ENCODE results near the gene MOV10L1.

MOV10L1 gene

DNA sequence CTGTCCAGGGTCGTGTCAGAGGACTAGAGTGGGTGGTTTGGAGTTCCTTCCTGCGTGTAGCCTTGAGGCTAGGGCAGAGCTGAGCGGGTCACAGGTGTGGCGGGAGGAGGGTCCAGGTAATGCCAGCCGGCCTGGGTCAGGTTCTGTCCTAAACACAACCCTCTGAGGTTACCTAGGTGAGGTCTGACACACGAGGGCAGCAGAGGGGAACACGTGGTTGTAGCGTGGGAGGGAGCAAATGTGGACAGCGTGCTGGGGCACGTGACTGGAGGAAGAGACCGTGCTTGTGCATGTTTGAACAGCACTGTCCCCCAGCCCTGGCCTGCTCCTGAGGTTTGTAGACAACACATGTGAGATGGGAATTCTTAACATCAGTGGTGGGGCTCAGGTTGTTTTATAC lies 13.1 kb downstream of the MOV10L1 start:
- peak; percentile 43 for DNase-seq (ENCODE audit: low read depth)
- no peak overlapping the region for H3K4me3 ChIP-seq (ENCODE audit: low read depth, low read length)
- TF ChIP-seq POLR2A (IDR thresholded peaks at IDR 0.05; ENCODE audit: extremely low read depth, insufficient read length), result no peak
- TF ChIP-seq MYC (IDR thresholded peaks at IDR 0.05; ENCODE audit: low read depth, low read length), result peak; percentile 81
- TF ChIP-seq, protein P1, sequence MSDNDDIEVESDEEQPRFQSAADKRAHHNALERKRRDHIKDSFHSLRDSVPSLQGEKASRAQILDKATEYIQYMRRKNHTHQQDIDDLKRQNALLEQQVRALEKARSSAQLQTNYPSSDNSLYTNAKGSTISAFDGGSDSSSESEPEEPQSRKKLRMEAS (IDR thresholded peaks at IDR 0.05; ENCODE audit: low read depth, low read length), result peak; percentile 95

DNA sequence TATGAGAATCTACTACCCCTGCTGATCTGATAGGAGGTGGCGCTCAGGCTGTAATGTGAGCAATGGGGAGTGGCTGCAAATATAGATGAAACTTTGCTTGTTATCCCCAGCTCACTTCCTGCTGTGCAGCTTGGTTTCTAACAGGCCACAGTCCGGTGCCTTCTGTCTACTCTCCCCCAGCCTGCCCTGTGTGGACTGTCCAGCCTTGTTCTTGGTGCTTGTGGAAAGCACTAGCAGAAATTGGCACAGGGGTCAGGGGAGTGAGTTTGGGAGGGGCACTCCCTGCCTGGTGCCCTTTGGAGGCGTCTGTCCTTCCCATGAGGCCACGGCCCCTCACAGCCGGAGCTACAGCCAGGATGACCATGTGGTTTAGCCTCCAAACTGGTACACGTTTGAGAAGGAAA lies 14.3 kb downstream of the MOV10L1 start:
- H3K4me3 ChIP-seq (ENCODE audit: low read depth, low read length), result no peak overlapping the region
- peak; percentile 39 for DNase-seq (ENCODE audit: low read depth)
- TF ChIP-seq, protein P2, sequence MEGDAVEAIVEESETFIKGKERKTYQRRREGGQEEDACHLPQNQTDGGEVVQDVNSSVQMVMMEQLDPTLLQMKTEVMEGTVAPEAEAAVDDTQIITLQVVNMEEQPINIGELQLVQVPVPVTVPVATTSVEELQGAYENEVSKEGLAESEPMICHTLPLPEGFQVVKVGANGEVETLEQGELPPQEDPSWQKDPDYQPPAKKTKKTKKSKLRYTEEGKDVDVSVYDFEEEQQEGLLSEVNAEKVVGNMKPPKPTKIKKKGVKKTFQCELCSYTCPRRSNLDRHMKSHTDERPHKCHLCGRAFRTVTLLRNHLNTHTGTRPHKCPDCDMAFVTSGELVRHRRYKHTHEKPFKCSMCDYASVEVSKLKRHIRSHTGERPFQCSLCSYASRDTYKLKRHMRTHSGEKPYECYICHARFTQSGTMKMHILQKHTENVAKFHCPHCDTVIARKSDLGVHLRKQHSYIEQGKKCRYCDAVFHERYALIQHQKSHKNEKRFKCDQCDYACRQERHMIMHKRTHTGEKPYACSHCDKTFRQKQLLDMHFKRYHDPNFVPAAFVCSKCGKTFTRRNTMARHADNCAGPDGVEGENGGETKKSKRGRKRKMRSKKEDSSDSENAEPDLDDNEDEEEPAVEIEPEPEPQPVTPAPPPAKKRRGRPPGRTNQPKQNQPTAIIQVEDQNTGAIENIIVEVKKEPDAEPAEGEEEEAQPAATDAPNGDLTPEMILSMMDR (IDR thresholded peaks at IDR 0.05; ENCODE audit: low read depth, low read length), result no peak
- TF ChIP-seq, protein P1 (IDR thresholded peaks at IDR 0.05; ENCODE audit: low read depth, low read length), result peak; percentile 12; the same call in 1 of the 2 replicates
- TF ChIP-seq POLR2A (IDR thresholded peaks at IDR 0.05; ENCODE audit: extremely low read depth, insufficient read length), result peak; percentile 30

DNA sequence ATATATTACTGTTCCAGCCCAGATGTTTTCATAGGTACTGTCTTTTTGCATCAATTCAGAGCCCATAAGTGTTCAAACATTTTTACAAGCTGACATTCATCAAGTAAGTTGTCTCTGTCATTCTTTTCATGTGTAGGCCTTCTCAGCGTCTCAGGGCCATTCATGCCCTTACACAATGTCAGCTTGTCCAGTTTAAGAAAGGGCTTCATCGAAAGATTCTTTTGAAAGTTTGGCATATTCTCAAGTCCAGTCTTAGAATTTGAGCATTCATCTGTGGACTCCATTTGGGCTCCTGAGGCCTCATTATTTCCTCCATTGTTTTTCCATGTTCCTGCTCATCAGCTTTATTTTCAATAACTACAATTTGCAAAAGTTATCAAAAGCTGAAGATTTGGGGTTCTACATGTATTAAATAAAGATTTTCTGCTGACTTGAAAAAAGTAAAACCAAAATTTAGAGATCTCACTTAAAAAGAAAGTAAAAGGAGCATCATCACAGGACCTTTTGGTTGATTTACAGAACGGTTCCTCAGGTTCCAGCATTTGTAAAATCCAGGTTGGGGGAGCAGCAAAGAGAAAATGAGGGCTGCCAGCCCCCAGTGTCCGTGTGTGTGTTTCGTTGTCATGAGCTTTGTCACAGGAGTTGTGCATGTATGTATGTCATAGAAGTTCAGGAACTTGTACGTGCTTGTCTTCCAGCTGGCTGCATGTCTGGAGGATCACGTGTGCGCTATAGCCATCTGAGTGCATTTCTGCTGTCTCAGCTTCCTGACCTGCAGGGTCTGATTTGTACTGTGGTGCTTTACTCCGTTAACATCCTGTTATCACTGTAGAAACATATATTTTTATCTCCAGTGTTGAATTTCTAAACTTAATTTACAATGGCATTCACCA lies 15.6 kb downstream of the MOV10L1 start:
- no peak for DNase-seq (ENCODE audit: low read depth)
- TF ChIP-seq POLR2A (IDR thresholded peaks at IDR 0.05; ENCODE audit: extremely low read depth, insufficient read length) (no peak), MYC (IDR thresholded peaks at IDR 0.05; ENCODE audit: low read depth, low read length) (no peak)
- TF ChIP-seq, protein P2 (IDR thresholded peaks at IDR 0.05; ENCODE audit: low read depth, low read length), result no peak
- TF ChIP-seq, protein P1 (IDR thresholded peaks at IDR 0.05; ENCODE audit: low read depth, low read length), result peak; percentile 80
- no peak overlapping the region for H3K4me3 ChIP-seq (ENCODE audit: low read depth, low read length)

DNA sequence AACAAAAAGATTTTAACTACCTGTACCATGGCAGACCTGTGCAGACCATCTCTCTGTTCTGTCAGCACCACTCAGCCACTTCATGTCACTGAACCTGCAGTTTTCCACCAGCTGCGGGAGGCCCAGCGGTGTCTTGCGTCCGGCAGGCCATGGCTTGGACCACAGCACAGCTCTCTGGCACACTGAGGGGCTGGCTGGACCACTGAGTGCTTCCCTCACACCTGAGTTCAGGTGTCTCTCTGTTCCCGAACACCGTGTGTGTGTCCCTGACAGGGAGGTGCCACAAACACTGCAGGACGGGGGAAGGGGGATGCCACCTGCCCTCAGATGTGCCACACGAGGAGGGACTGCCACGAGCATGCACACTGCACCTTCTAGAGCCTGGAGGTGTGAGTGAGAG lies 17.7 kb downstream of the MOV10L1 start:
- no peak overlapping the region for H3K4me3 ChIP-seq (ENCODE audit: low read depth, low read length)
- TF ChIP-seq POLR2A (IDR thresholded peaks at IDR 0.05; ENCODE audit: extremely low read depth, insufficient read length) (no peak), MYC (IDR thresholded peaks at IDR 0.05; ENCODE audit: low read depth, low read length) (no peak)
- TF ChIP-seq, protein P2 (IDR thresholded peaks at IDR 0.05; ENCODE audit: low read depth, low read length), result no peak
- no peak for DNase-seq (ENCODE audit: low read depth)

DNA sequence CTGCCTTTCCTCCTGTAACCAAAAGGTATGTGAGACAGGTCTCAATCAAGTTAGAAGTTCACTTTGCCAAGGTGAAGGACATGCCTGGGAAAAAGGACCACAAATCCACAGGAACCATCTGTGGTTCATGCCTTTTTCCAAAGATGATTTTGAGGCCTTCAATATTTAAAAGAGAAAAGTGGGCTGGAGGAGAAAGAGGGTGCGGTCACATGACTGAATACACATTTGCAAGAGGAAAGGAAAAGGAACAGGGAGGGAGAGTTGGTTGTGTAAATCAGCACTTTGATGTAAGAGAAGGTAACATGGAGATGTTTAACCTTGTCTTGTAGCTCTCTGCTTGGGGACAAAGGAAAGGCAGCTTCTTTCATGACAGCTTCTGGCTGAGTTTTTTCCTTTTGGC lies 21.2 kb downstream of the MOV10L1 start:
- H3K4me3 ChIP-seq (ENCODE audit: low read depth, low read length), result no peak overlapping the region
- TF ChIP-seq, protein P2 (IDR thresholded peaks at IDR 0.05; ENCODE audit: low read depth, low read length), result no peak
- TF ChIP-seq MYC (IDR thresholded peaks at IDR 0.05; ENCODE audit: low read depth, low read length) (no peak), POLR2A (IDR thresholded peaks at IDR 0.05; ENCODE audit: extremely low read depth, insufficient read length) (no peak)
- TF ChIP-seq, protein P1 (IDR thresholded peaks at IDR 0.05; ENCODE audit: low read depth, low read length), result no peak

More for the DNA sequence above, 21.2 kb downstream of the MOV10L1 start:
- DNase-seq (ENCODE audit: low read depth), result peak; percentile 17
